Bone marrow (tissue), 2 donors: ENCODE results near the gene KCNN3.
A peak's percentile ranks its signal among the peaks of the same experiment; 100 is the strongest.
"Not testable (repeated sequence)": the region's sequence is repeated elsewhere in the genome, so short reads cannot be mapped to it uniquely, and the experiment has no call there.

ENCODE experiments used
- DNase-seq, 2 donors: peaks; one replicate each; lab custom pipeline; 2025; lab: John Stamatoyannopoulos, UW

KCNN3 gene

DNA sequence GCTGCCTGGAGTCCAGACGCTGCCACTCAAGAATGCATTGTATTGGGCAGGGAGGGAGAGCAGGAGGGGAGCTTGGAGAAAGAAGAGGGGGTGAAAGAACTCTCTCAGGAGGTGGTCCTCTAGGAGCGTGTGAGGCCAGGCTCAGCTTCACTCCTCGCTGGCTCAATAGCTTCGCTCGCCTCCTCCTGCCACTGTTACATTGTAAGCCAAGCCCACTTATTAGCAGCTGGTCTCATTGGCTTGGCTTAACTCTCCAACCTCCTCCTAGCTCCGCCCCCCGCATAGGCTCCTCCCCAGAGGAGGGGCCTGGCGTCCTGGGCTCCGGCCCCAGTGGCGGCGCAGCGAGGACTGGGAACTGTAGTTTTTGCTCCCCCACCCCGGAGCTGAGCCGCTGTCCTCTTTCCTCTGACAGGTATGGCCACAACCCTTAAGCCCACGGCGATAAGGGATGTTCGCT lies at the start of gene KCNN3:
KCNN3 (minus strand) TSS at position 167 of the 457 bp plus-strand sequence. CDS start 317 bp downstream, outside the sequence.
- DNase-seq, result peak in 1 of 2 donors; percentile 62

DNA sequence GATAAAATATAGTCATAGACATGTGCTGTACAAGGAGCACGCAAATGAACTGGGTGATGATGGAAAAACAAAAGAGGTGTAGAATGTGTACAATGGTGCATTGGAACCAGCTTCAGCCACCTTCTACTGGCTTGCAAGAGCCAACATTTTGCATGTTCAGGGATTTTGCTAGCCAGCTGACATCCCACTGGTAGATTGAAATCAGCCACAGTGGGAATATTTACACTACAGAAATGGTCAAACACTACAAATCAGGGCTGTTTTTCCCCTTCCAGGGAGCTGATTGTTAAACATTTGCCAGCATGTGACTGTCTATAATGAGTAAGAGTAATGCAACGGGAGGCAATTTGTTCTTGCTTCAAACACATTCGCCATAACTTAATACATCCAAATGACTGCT lies 43.2 kb upstream of the KCNN3 start:
- DNase-seq, result no peak

DNA sequence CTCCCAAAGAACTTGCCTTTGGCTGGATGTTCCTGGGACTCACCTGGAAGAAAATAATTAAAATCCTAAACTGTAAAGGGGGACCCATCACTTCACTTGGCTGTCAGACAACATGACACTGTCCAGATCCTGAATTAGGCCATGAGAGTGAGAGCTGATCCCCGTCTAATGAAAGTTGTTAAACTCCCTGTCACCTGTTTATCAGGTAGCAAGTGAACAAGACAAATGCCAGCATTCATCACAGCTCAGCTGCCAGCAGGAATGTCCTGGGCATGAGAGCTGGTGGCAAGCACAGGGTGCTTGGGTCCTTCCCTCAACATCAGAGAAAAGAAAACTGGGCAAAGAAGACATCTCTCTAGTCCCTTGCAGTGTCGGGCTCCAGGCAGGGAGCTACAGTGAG lies 42.7 kb upstream of the KCNN3 start:
- no peak for DNase-seq

DNA sequence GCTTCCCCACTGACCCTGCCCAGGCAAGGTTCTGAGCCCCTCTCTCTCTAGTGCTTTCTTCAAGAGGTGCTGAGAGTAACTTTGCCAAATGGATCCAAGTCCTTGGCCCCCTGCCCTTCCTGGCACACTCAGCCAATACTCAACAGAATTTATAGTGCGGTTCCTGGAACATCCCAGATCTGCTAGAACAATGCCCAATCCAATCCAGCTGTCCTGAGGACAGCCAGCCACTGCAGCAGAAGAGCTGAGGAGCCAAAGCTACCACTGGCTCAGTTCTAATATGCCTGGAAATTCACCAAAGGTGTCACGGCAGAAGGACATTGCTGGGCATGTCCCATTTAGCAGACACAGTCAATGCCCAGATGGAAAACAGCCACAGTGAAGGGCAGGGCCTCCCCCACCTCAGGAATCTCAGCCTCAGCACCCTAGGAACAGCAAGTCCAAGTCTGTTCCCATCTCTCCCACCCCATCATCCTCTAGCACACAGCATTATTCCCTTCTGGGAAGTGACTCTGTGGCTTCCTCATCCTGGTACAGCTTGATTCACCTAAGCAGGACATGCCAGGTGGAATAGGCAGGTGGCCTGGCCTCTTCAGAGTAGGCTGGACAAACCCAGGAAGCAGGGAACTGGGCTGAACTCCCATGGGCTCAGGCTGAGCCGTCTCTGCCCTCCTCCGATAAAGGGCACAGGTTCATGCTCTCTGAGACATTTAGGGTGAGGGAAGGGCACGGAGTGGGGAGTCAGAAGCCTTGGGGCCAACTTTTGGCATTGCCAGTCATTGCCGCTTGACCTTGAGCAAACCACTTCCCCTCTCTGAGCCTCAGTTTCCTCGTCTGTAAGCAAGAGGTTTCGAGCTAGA lies 41.8 kb upstream of the KCNN3 start:
- no peak for DNase-seq

DNA sequence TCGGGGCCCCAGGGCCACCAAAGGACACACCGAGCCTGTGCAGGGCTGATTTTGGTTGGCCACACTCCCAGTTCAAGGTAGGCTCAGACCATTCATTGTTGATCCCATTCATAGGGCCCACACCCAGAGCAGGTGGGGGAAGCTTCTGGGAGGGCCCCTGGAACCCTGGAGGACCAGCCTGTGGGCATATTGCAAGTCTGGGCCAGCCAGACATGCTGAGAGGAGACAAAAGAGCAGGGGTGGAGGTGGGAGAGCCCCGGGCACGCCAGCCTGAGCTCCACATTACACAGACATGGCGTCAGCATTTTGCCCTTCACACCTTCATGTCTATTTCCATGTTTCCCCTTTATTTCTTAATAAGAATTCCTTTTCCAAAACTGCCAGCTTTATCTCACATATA lies 40.8 kb upstream of the KCNN3 start:
- DNase-seq, result no peak

DNA sequence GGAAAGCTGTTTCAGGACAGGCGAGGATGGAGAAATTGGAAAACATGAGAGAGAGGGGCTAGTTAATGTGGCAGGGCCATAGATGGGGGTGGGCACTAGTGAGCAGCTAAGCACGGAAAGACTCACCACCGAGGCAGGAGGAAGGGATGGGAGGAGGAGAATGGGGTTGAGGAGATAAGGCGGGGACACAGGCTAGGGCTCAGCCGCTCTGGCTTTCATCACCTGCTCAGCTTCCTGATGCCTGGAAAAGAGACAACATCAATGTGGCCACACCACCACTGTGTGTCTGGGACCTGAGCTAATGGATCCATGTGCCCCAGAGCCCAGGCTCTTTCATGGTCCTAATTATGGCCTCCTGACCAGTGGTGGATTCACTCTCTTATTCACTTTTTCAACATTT lies 38.9 kb upstream of the KCNN3 start:
- DNase-seq, result no peak

DNA sequence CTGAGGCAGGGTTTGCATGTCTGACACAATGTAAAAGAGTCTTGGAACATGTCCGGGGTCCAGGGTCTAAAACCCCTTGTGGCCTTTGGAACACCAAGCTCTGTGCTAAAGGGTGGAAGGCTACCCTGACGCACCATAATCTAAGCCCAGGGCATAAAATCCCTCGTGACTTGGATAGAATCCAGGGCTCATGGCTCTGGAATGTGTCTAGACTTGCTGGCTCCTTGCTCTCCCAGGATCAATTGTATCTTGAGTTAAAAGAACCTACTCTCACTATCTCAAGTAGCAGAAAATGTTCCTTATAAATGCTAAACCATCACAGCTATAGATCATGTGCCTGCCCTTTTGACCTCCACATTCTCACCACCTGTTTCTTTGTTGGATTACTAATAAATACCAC lies 38.0 kb upstream of the KCNN3 start:
- not testable (repeated sequence) for DNase-seq

DNA sequence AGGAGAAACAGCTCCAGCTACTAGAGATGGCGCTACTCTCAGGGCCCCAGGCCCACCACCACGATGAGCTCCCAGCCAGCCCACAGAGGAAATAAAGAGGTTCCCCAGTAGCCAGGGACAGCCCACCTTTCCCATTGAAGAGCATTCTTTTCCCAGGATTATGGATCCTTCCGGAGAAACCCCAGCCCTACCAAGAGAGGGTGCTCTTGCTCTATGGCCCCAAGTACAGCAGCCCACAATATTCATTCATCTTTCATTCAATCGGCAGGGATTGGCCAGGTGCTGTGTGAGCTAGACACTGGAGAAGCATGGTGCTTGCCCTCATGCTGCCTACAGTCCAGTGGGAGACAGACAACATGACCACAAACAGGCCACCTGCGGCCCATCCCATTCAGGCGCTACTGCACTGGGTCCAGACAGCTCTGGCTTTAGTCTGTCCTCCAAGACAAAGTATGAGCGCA lies 36.6 kb upstream of the KCNN3 start:
- DNase-seq, result no peak

DNA sequence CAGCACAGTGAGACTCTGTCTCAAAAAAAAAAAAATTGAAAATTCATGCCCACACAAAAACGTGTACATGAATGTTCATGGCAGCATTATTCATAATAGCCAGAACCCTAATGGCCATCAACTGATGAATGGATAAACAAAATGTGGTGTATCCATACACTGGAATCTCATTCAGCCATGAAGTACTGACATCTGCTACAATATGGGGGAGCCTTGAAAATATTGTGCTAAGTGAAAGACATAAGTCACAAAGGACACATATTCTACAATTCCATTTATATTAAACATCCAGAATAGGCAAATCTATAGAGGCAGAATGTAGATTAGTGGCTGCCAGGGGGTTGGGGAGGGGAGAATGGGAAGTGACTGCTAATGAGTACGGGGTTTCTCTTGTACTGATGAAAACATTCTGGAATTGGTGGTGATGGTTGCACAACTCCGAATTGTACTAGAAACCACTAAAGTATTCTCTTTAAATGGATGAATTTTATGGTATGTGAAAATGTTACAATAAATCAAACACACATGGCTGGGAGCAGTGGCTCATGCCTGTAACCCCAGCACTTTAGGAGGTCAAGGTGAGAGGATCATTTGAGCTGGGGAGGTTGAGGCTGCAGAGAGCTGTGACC lies 33.0 kb upstream of the KCNN3 start:
- DNase-seq, result no peak

DNA sequence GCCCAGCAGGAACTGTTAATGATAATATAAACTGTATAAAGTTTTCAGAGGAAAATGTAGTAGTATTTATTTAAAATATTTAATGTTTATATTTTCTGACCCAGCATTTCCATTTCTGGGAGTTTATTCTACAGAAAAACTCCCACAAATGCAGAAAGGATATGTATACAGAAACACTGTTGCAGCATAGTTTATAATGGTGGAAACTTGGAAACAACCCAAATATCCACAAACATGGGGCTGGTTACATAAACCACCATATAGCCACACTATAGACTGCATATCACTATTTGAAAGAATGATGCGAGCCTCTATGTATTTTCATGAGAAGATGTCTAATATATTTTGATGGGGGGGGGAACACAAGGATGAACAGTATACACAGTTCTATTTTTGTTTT lies 31.5 kb upstream of the KCNN3 start:
- no peak for DNase-seq

DNA sequence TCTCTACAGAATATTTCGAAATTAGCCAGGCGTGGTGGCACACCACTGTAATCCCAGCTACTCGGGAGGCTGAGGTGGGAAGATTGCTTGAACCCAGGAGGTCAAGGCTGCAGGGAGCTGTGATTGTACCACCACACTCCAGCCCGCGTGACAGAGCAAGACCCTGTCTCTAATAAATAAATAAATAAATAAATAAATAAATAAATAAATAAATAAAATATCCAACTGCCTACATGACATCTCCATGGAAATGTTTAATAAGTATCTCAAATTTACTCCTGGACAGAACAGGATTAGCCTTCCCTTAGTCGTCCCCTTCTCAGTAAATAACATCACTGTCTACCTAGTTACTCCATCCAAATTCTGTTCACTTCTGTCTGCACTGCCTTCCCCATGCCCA lies 29.0 kb upstream of the KCNN3 start:
- DNase-seq, result no peak

DNA sequence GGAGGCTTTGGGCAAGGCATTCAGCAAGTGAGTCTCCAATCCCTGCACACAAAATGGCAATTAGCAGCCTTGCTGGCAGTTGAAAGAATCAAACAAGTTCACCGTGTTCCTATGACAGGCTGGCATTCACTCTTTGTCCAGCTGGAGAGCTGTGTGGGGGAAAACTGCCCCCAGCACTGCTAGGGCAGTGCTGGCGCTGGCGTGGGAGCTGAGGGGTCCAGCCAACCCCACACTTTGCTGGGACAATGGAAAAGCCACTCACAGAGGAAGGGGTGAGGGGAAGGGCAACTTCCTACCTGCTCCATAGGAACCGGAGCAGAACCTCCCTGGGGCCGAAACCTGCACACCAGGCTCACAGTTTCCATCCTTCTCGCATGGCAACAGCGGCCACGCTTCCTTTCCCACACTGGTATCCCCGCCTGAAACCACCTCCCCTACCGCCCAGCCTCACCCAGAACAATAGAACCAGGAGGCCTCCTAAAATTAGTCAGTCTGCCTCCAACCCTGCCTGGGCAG lies 26.7 kb upstream of the KCNN3 start:
- no peak for DNase-seq

DNA sequence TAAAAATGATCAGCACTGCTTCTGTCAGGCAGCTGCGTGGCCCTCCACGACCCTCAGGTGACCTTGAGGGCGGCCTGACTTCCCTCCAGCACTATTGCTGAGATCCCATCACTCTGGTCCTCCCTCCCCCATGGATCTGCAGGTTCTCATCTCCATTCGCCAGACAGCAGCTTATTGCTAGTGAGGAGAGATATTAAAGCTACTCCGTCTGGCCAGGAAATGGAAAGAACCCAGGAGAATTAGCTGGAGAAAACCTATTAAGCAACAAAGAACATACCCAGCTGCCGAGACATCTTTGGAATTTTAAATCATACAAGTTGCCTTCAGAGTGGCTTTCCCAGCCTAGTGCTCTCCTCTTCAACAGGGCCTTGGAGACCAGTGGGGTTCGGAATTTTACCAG lies 25.7 kb upstream of the KCNN3 start:
- DNase-seq, result no peak

DNA sequence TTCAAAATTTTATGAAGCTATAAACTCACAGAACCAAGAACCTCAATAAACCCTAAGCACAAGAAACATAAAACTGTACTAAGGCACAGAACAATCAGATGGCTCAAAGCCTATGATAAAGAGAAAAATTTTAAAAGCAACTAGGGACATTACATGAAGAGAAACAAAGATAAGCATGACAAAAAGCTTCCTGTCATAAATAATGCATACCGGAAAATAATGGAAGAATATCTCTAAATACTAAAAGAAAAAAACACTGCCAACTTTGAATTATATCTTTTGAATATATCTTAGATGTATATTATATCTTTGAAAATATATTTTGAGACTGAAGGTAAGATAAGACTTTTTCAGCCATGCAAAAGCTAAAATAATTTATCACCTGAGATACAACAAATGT lies 21.4 kb upstream of the KCNN3 start:
- DNase-seq, result no peak

DNA sequence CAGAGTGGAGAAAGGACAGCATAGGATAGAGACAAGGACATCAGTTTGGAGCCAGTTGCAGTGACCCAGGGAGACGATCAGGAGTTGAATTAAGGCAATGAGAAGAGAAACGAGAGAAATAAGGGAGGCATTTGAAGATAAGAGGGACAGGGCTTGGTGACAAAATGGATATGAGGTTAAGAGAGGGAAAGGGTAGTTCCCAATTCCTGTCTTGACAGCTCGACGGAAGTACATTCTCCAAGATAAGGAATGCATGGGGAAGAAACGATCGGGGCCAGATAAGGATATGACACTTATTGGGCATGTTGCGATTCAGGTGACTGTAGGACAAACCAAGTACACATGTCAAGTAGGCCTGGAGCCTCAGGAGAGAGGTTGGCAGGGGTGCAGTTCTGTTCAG lies 18.7 kb upstream of the KCNN3 start:
- DNase-seq, result no peak

DNA sequence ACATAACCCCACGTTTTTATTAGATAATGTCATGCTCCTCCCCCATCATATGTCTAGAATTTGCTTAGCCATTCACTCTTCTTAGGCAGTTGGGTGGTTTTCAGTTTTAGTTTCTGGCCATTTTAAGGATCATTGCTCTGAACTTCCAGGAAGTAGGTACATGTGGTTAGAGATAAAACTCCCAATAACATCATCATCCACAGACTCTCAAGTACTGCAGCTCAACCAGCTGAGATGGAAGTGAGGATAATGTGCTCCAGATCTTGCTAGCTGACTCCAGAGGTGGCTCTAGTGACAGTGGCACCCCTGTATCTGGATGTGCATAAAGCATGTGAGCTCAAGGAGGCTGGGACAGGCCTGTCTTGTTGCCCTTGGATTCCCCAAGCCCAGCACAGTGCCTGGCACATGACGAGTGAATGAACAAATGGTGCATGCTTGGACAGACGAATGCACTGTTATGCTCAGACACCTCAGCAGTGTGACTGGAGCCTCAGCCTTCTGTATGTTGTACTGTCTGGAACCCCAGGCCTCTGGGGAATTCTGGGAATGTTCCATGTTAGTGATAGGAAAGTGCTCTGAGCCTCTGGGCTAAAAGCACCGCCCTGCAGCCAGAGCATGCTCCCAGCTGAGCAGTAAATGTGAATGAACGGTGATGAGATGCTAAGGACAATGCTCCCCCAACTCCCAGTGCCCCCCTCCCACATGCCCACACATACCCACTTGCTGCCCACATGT lies 16.4 kb upstream of the KCNN3 start:
- no peak for DNase-seq

DNA sequence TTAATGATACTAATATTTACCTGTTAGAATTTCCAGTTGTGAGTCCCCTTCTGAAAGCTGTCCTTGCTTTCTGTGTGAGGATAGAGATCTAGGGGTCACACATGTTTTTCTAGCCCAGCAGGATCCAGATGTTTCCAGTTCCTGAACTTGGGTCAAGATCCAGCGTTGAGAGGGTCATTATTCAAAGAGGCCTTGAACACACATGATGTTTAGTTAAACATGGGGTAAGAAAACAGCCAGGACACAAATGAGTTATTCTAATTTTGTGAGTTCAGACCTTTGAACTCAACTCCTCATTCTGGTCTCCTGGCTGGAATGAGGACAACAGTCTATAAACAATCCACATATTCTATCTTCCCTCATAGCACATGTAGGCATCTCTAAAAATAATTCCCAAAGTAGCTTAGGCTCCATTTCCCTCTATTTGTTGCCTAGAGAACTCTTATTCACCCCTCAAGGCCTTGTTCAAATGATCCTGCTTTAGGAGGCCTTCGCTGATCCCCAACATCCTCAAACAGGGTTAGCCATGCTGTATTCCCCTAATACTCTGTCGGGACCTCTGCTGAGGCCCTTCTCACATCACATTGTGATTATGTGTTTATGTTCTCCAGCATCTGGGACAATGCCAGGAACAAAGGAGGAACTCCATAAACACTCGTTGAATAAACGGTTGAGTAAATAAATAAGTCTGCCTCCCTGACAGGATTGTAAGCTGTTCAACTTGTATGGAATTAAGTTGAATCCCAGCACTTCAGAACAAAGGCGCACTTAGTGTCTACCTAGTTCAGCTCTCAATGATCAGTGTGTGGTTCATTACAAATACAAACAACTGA lies 15.0 kb upstream of the KCNN3 start:
- DNase-seq, result peak in 1 of 2 donors; percentile 29

DNA sequence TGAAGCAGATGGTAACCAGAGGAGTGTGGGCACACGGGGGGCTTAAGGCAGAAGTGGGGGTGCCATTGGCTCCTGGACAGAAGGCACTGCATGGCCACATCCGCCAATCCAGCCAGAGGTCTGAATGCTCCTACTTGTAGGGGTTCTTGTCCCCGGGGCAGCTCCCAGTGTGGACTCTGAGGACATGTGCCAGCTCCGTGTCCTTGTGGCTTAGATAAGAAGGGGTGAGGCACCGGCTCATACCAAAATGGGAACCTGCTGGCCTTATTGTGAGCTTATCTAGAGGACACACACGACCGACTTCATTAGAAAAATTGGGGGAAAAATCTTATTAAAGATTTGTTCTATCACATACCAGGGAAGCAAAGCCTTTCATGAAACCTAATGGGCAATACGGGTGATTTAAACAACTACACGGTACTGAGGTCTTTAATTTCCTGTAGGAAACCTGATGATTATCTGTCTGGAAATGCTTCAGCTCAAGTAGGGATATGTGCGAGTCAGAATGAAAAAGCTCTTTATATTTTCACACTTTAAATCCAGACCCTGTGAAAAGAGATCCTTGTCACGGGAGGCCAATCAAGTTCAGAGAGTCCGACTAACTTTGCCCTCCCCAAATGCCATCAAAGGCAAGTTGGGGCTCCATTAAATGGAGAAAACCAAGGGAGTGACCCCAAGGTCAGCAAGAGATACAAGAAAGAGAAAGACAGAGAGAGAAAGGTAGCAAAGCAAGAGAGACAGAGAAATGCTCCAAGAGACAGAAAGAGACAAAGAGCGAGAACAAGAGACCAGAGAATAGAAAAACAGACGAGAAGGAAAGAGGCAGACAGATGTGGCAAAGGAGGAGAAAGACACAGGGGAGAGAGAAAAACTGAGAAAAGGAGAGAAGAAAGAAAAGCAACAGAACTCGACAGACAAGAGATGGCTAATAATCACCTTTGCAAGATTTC lies 14.1 kb upstream of the KCNN3 start:
- no peak for DNase-seq

DNA sequence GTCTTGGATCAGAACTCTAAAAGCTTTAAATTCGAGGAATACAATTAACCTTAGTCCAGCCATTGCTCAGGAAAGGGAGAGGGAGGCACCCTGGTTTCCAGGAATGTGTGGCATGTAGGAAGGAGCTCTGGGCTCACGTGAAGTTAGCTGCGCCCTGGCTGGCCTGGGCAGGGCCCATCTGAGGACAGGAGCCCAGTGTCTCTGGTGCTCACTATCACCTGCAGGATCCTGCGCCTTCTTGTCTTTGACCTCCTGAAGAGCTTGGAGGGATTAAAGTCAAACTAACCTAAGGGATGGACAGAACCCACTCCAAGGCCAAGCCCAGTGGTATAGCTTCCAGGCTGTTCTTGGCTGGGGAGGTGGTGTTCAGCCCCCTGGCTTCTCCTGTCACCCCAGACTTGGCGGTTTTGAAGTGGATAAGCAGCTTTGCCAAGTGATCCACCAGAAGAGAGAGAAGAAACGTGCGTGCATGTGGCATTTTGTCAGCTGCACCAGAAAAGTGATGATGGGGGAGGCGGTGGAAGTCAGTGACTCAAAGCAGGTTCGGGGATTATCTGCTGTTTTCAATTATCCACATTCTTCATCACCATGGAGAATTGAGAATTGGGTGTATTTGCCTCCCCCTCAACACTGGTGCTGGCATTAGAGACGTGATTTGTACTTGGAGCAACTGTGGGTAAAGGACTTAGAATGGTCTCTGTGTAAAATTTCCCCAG lies 11.9 kb upstream of the KCNN3 start:
- DNase-seq, result no peak

DNA sequence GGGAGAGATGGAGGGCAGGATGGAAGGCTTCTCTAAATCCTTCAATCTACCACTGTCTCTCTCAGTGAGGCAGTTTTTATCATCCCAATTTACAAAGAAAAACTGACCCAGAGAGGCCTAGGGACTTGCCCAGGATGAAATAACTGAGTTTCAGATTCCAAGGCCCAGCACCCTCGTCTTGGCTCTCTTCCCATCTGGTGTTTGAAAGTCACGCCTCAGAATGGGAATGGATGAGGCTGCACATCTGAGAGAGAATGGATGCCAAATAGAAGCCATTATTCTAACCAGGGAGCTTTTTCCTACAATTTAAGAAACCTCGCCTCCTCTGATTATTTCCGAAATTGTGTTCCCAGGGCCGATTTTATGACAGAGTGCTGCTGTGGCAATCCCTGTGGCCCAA lies 10.6 kb upstream of the KCNN3 start:
- DNase-seq, result no peak
